ENCODE measurements around the gene PARD3.

PARD3 gene

DNA sequence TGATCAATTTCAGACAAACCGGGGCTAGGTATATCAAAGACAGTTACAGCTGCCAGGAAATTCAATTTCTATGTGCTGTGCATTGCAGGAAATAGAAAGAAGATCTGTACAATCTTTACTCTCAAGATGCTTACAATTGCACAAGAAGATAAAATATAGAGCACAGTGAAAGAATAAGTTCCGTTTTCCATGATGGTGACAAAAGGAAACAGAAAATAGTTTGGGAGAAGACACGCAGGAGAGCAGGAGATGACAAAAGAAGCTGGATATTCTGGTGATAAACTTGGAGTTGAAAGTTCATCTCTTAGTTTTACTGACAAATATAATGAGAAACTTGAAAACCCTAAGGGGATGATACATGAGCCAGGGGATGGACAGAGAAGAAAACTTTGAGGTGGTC, 646.0 kb downstream of the PARD3 start:
- DNase-seq: no peak

DNA sequence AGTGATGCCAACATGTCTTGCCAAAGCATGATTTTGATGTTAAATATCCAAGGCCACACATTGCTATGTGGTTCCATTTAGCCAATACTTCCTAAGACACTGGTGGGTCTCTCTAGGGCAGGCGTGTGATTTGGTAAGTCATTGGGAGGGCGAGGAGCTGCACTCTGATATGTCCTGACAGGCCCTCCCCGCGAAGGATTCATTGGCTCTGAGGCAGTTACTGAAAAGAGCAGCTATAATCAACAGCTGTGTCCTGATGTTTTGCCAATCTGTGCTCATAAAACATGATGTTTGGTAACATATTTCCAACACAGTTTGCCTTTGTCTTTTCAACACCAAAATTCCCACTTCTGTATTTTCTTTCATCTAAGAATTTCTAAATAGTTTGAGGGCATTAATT, 646.7 kb downstream of the PARD3 start:
- no peak for DNase-seq

DNA sequence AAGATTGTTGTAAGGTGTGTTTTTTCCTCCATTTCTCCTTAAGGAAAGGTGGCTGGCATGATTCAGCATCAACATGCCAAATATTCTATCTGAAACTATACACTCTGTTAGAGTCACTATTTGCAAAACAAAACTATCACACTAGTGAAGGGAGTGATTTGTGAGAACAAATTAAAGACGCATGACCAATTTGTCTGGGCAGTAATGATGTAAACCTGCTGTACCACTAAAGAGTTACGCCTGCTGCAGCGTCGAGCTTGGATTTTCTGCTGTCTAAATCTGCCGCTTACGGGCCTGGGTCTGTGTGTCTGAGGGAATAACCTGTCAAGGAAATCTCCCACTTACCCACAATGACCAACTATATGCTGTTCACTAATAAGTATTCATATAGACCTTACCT, 648.3 kb downstream of the PARD3 start:
- no peak for DNase-seq

DNA sequence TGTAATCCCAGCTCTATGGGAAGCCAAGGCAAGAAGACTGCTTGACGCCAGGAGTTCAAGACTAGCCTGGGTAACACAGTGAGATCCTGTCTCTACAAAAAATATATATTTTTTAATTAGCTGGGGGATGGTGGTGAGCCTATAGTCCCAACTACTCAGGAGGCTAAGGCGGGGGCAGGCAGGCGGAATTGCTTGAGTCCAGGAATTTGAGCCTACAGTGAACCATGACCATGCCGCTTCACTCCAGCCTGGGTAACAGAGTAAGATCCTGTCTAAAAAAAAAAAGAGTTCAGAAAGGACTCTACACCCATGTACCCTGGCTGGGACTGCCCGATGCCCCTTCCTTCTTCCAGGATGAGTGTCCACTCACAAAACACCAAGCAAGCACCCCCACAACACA, 648.7 kb downstream of the PARD3 start:
- no peak for DNase-seq

DNA sequence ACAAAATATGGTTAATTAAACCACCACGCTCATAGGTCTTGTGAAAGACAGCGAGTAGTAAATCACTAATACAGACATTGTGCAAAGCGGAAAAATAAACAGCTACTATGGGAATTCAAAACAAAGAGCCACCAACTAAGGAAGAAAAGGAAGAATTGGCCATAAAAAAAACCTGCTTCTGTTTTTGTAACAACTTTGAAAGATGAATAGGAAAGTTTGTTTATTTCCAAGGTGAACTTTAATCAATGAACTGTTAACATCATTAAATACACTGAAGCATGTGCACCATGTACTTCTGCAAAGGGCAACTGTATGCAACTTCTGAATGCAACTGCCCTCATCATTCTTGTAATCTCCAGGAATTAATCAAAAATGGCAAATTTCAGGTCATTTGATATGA, 651.1 kb downstream of the PARD3 start:
- no peak for DNase-seq

DNA sequence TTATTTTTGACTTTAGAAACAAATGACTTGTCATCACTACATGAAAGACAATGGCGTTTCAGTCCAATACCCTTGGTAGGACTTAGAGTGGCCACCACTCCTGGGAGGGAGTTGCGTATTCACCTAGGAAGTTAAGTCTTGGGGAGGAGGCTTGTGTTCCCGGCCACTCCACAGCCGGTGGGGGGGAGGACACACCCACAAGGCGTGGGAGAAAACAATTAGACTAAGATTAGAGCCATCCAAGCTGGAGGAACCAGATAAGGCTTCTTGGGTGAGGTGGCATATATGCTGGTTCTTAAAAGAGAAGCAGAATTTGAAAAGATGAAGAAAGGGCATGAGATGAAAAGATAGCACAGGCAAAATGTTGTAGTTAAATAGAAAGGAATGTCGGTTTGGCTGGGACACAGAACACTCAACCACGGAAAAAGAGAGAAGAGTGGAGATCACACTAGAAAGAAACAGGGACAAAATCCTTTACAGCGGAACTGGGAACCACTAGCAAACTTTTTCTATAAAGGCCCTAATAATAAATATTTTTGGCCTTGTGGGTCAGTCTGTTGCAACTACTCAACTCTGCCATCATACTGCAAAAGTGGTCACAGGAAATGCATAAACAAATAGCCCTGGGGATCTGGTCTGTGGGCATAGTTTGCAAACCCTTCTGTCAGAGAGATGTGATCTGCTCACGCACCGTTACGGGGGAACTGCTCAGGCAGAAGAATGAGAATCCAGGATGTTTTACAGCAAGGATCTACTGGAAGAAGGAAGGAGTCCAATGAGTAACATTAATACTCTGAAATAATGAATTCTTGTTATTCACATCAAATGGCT, 651.8 kb downstream of the PARD3 start:
- DNase-seq: no peak

DNA sequence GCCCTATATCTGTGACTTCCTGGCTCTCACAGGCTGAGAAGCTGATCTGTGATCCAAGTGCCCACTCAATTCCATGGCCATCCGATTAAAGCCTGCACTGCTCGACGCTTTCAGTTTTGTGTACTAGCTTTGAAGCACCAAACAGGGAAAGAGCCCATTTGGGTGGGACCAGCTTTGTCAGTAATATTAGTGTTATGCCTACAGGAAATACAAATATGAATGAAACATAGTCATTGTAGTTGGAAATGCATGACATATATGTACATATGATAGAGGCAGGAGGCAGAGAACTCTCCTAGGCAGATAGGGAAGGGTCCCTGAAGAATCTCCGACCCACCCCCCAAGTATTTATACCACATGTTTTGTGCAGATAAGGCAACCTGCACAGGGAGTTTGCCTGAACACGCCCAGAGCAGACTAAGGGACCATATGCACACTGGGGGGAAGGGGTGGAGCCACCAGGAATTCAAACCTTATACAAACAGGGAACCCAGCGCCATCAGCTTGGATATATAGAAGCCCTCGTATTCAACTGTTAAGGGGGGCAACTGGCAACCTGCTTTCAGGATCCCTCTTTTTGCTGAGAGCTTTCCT, 653.2 kb downstream of the PARD3 start:
- no peak for DNase-seq

DNA sequence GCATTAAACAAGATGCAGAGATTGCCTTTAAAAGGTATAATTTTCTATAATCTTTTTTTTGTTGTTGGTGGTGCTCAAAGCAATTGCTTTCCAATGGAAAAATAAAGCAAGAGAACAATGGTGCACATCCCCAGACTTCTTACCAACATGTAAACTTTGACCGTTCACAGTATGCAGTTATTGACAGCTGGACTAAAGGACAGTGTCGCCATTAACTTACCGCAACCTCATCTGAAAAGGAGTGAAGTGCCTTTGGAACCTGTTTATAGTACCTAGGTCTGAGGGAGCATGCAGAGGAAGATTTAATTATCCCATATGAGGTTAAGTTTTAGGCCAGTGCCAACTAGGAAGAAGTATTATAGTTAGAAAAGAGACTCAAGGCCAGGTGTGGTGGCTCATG, 654.5 kb downstream of the PARD3 start:
- DNase-seq: no peak

DNA sequence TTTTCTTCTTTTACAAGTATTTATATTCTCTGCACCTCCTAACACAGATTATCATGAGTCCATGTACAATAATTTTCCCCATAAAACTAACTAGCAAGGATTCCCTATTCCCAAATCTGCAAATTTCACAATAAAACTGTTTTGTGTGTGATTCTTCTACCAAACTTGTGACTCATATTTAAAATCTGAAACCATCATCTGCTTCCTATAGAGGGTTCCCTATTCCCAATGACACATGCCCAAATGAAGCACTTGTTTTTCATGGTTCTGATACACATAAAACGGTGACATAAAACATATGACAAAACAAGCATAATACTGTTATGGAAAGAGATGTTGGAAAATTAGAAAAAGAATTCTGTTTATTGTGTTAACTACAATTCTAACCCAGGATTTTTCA, 657.6 kb downstream of the PARD3 start:
- no peak for DNase-seq

DNA sequence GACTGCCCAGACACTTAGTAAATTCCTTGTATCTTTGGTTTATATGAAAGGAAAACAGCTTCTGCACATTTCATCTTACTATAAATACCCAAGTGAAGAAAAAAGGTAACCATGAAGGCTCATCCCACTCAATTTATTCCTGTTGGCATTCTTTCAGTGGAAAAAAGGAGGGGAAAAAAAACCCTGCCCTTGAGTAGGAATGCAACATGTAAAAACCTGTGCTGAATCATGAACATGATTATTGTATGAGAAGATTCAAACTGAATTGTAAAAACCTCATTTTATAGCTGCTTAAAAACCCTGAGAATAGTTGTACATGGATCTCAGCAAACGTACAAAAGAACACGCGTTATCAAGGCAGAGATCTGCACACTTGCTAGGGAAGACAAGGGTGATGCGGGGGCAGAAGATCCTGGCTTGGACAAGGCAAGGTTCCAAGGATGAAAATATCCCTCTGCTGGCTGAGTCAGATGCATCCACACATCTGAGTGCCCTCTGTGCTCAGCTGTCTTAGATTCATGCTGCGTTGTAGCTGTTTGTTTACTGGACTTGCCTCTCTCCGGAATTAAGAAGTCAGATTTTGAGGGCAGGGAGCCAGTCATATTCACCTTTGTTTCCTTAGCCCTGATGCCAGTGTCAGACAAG, 658.2 kb downstream of the PARD3 start:
- DNase-seq: no peak

DNA sequence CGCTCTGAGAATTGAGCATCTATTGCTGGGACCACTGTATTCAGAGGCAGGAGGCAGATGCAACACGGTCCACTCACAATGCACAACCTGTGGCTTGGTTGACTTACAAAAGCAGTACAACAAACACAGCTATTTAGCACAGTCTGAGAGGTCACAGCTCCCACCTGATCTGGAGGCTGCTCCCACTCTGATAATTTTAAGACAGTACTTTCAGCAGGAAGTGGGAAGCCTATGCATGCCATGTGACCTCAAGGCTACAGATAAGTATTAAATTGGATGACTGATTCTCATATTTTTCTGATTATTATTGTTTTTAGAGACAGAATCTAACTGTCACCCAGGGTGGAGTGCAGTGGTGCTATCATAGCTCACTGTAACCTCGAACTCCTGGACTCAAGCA, 659.3 kb downstream of the PARD3 start:
- DNase-seq: no peak

DNA sequence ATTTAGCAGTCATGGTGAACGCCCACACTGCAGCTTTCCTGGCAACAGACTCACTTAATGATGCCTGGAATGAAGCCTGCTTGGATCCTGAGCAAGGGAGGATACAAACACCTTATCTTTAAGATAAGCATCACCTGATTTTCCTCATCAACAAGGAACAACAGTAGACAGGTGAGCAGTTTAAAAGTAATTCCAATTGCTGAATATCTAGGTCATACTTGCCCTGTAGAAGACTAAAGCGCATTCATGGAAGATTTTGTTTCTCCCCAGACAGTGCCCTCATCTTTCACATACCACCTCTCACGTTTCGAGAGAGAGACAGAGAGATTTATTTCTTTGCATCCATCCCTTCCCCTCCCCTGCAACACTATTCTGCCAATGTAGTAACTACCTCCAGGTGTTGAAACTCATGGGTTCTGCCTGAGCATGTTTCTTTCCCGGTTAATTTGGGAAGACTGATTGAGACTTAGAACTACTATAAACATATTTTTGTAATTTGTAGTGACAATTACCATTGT, 660.7 kb downstream of the PARD3 start:
- DNase-seq: no peak

DNA sequence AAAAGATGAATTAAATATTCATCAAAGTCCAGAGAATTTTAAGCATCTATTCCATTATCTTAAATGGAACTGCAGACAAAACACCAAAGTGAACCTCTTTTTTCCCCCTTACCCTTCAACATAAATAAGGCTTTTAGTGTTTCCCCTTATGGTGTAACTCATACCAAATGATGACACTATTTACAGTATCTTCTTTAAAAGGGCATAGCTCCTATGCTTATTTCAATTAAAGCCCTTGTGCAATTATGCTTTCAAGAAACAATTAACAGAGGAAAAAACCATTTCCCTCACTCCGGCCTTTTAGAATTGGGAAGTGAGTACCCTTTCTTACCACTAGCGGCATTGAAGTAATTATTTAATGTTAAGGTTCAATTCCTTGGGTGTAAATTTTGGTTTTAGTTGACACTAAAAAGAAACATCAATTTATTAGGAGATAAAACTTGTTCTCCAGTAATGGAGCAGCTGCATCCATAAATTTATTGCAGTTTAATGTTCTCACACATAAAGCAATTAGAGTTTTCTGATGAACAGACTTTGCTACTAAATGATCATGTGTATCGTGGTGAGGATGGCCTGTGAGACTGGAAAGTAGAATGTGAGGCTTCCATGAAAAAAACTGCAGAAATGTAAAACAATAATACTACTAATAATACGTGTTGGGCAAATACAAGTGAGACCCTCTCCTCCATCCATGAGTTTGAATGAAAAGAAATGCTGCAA, 661.3 kb downstream of the PARD3 start:
- no peak for DNase-seq

DNA sequence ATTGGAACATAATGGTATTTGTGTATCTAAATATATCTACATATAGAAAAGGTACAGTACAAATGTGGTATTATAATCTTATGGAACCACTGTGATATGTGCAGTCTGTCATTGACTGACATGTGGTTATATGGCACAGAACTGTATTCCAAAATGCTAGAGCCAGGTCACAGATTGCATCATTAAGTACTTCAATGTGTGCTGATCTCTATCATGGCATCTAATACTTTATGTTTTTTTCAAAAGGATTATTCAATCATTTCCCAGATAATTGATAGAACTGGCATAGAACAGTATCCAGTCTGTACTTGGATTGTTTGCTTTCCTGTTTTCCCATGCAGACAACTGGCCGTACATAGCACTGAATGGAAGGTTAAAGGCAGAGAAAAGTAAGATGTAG, 662.7 kb downstream of the PARD3 start:
- DNase-seq: no peak

DNA sequence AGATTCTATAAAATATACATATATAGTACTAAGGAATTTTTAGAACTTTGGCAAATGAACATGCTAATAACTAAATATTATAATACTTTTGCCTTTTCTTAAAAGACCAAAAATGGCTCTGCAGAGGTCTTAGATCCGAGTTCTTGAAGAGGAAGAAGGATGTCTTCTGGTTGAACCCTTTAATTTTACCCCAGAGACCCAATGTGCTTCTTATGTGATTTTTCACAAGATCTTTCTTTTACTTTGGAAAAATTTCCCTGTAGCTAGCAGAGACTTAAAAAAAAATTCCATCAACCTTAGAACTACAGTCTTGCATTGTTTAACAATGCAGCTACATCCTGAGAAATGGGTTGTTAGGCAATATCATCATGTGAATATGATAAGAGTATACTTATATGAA, 663.2 kb downstream of the PARD3 start:
- DNase-seq: no peak

DNA sequence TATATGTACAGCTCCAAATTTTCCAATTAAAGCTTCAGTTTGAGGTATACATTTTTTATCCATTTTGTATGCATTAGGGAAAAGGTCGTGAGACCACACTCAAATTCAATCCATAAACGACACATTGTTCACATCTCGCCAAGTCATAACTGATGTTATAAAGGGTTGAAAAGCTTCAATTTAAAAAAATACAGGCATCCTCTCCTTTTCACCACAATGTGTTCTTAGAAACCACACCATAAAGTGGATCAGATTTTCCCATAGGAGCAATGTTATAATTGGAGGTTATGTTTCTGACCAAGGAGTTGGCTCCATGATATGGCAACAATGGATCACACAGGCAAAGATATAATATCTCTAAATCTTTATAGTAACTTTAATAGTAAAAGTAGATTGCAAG, 663.6 kb downstream of the PARD3 start:
- no peak for DNase-seq

DNA sequence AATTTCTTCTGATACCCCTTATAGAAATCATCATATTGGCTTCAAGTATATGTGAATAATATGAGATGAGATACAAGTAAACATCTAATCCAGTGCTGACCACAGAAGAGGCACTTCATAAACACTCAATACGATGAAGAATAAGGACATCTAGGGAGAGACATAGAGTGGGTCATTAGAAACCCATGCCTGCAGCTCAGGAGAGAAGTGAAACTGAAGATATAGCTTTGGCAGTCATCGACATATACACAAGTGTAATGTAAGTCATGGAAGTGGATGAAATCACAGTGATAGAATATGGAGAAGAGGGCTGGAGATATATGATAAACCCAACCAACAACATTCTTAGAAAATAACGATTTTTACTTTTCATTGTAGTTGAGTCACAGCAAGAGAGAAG, 665.0 kb downstream of the PARD3 start:
- DNase-seq: no peak

DNA sequence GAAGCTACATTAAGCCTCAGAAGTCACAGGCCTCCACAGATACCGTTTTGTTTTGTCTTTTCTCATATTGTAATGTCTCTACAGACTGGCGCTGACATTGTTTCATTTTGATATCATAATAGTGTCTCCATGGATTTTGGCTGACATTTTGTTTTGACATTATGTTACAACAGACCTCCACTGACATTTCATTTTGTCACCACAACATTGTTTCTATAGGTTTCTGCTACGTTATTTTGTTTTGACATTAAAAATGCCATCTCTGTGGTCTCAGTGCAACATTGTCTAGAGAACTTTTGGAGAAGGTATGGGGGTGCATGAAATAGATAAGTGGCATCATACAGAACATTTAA, 666.8 kb downstream of the PARD3 start:
- no peak for DNase-seq

DNA sequence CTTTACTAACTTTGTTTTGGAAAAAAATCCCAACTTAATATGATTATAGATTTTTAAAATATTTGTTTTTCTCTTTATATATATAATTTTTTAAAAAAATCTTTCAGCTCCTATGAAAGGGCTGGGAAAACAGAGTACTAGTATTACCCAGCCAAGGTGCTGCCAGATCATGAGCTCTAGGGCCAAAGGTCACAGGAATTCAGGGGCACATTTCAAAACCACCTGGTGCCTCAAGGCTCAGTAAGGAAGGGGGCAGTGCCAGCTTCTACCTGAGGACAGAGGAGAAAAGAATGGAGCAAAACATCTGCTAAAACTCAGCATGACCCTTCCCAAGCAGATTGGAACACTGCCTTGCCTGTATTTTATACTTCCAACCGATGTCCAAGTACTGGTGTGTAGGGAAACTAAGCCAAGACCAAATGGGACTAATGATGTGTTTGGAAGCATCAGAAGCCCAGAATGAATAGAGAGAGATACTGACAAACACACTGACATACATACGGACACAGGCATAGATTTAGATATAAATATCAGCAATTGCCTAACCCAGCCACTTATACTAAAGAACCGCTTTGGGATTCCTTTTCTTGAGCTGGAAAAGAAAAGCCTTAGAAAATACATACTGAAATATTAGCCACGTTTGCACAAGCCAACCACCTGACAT, 667.3 kb downstream of the PARD3 start:
- DNase-seq: no peak

DNA sequence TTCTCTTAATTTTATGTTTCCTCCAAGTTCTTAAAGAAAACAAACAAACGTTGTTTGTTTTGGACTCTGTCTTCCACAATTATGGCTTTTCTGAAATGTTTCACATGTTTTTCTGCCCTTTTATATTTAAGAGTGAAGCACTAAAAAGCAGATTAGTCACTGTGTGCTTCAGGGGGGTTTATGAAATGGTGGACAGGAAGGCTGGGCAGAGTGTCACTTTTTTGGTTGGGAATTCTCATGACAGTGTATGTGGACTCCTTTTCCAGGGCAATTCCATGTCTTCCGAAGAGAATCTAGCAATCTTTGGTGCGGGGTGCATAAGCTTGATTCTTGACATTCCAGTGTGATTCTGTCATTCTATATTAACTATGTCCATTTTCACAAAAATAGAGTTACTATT, 669.4 kb downstream of the PARD3 start:
- DNase-seq: no peak

DNA sequence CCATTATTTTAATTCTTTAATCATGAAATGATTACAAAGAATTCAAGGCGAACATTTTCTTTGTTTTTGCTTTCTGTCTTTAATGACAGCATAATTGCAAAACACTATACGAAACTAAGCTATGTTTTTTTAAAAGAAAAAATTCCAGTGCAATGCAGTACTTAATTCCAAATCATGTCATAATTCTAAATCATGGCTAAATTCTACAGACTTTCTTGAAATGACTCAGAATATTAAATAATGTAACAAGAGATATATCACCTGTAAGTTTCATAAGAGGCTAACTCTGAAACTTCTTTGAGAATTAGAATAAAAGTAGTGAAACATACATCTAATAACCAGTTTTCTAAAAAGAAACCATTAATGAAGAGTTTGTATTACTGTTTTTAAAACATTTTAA, 671.6 kb downstream of the PARD3 start:
- DNase-seq: no peak

DNA sequence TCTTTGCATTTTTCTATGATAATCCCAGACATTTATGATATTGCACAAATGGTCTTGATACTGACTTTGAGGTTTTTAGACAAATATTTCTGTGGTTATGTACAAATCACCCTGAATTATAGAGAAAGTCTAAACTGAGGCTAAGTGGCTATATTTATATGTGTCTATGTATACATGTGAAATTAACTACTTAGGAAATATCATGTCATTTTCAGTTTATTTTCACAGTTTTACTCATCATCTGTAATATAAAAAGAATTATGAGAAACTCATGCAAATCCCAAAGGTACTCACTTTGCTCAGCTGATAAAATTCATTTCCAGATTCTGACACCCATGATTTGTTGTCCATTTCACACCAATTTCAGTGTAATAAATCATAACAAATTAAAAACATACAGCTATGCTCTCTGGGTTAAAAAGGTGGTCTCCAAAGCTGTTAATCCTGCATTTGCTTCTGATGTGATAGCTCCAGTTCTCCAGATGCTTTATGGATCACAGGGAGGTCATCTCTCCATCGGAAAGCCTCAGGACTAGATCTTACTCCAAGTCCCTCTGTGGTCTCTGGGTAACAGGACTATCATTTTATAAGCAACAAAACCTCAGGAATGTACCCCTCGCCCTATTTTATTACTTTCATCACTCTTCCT, 673.9 kb downstream of the PARD3 start:
- no peak for DNase-seq

DNA sequence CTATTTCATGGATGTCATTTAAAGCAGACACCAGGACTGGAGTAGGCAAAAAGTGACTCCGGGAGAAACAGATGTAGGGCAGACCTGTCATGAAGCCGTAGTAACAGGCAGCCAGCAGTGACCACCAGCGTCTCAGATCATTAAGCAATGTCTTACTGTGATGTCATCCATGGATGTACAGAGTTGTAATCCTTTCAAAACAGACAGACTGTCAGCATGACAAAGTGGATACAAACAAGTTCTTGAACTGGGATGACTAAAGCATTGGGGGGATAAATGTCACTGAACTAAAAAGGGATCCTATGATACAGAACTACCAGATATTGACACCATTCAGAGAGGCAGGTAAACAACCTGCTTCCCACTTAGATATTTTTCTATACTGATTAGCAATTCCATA, 675.5 kb downstream of the PARD3 start:
- no peak for DNase-seq

Data from NCI-H2171 (cell line).